Fibroblast of the conjunctiva (primary cell): ENCODE measurements around the gene FCER1G.

Source experiments
- DNase-seq: peaks from one replicate; pipeline ENCODE4 v3.0.0-alpha.2; 2010; ENCODE audit warnings: low read depth

Gene FCER1G

DNA sequence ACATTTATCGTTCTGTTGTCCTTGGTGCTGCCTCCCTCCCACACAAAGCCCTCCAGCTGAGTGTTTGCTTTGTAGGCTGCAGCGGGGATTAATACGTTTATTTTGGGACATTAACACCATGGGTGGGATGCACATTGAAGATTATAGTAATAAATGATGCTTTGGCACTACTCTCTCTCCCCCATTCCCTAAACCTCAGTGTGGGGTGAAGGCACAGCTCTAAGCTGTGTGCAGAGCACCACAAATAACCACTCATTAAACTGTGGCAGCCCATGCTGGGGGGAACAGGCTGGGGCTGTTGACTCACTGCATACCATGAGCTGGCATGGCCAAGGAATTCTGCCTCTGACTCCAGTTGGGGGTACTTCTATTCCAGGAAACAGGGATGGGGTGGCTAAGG lies 51.1 kb downstream of the FCER1G start:
- no peak for DNase-seq

DNA sequence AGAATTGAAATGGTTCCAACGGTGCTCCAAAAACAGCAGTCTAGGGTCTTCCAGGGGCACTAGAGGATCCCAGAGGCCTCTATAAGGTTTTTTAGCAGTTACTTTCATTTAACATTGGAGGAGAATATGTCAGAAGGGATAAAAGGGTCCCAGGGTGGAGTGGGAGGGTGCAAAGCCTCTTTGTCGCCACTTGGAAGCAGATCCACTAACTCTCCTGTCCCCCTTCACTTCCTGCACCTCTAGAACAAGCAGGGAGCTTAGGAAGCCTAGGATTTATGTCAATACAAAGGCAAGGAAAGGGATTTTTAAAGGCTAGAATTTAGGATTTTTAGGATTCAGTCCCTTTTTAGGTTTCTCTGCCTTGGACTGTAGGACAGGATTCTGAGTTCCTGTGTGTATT lies 51.7 kb downstream of the FCER1G start:
- no peak for DNase-seq

DNA sequence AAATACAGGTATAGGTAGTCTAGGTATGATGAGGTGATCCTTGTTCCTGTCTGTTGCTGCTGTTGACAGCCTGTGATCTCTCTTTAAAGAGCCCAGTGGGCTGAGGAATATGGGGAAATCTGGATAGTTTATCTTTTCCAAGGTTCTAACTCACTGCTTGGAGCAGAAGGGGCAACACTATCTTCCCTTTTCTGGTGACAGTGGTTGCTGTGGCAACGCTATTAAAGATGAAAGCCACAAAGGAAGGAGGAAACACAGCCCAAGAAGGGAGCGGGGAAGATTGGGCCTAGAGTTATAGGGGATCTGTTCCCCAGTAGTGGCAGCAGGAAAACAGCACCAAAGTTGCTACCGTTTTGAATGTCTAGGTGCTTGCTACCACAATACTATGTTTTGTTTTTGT lies 52.2 kb downstream of the FCER1G start:
- DNase-seq, result no peak
